MM.1S (cell line): ENCODE measurements around the gene RESF1.

Source experiments
- DNase-seq: peaks from one replicate; pipeline ENCODE4 v3.0.0-alpha.2; 2015
- H2AFZ ChIP-seq: fragments of 300-600 bp; sonication (generic); 2 replicates; pipeline ENCODE4 v1.6.0; 2016; ENCODE audit warnings: antibody characterized with exemption, low read length
- H3F3A ChIP-seq: fragments of 300-600 bp; sonication (generic); 2 replicates; pipeline ENCODE4 v1.6.1; 2016; ENCODE audit warnings: mild to moderate bottlenecking, antibody characterized with exemption, low read length, moderate library complexity, mixed read lengths; ENCODE audit not compliant: insufficient read depth
- H3K27ac ChIP-seq: fragments of 300-600 bp; sonication (generic); 2 replicates; pipeline ENCODE4 v1.5.1; 2016; ENCODE audit warnings: mild to moderate bottlenecking, low read length
- H3K27me3 ChIP-seq: fragments of 300-600 bp; sonication (generic); replicated peaks from 2 replicates; pipeline ENCODE4 v1.6.0; 2016; ENCODE audit warnings: low read length; ENCODE audit not compliant: insufficient read depth
- H3K36me3 ChIP-seq: fragments of 300-600 bp; sonication (generic); replicated peaks from 2 replicates; pipeline ENCODE4 v1.6.1; 2016; ENCODE audit warnings: mild to moderate bottlenecking, low read length, mixed read lengths; ENCODE audit not compliant: insufficient read depth
- H3K4me1 ChIP-seq: fragments of 300-600 bp; sonication (generic); 2 replicates; pipeline ENCODE4 v1.6.1; 2016; ENCODE audit warnings: low read length, mixed read lengths
- H3K4me2 ChIP-seq: fragments of 300-600 bp; sonication (generic); 2 replicates; pipeline ENCODE4 v1.6.0; 2016; ENCODE audit warnings: low read depth, low read length
- H3K4me3 ChIP-seq: fragments of 300-600 bp; sonication (generic); 2 replicates; pipeline ENCODE4 v1.5.1; 2016; ENCODE audit warnings: low read length, mixed read lengths
- H3K79me2 ChIP-seq: fragments of 300-600 bp; sonication (generic); 2 replicates; pipeline ENCODE4 v1.6.1; 2016; ENCODE audit warnings: mixed run types, low read length, mixed read lengths
- H3K9ac ChIP-seq: fragments of 300-600 bp; sonication (generic); 2 replicates; pipeline ENCODE4 v1.6.1; 2016; ENCODE audit warnings: low read length, mixed read lengths
- H3K9me2 ChIP-seq: fragments of 300-600 bp; sonication (generic); replicated peaks from 2 replicates; pipeline ENCODE4 v1.6.1; 2016; ENCODE audit warnings: mild to moderate bottlenecking, low read length, mixed read lengths; ENCODE audit not compliant: insufficient read depth
- H3K9me3 ChIP-seq: fragments of 300-600 bp; sonication (generic); replicated peaks from 2 replicates; pipeline ENCODE4 v1.6.1; 2016; ENCODE audit warnings: mild to moderate bottlenecking, low read length, mixed read lengths; ENCODE audit not compliant: insufficient read depth
- H4K20me1 ChIP-seq: fragments of 300-600 bp; sonication (generic); 2 replicates; pipeline ENCODE4 v1.6.1; 2016; ENCODE audit warnings: mild to moderate bottlenecking, low read length, moderate library complexity, mixed read lengths; ENCODE audit not compliant: insufficient read depth
- CTCF ChIP-seq: fragments of 300-600 bp; sonication (generic); IDR thresholded peaks from 2 replicates; pipeline ENCODE4 v1.5.1; 2016; ENCODE audit warnings: antibody characterized with exemption, low read length, mixed read lengths
- EZH2 ChIP-seq: fragments of 300-600 bp; sonication (generic); optimal IDR thresholded peaks from 2 replicates; pipeline ENCODE3; 2017; ENCODE audit warnings: low read depth, mild to moderate bottlenecking, antibody characterized with exemption, low read length, mixed read lengths
- EZH2phosphoT487 ChIP-seq: fragments of 300-600 bp; sonication (generic); IDR thresholded peaks from 2 replicates; pipeline ENCODE4 v1.6.1; 2018; ENCODE audit warnings: antibody characterized with exemption, low read length

The RESF1 gene

GRCh38 chr12:31959161-31959700, at the start of gene RESF1:
Gene RESF1 (plus strand): TSS chr12:31959415. CDS start chr12:31980956, 21,541 bp downstream.
- Histone ChIP-seq H4K20me1 (no peaks in the 10 kb centered on the region), H2AFZ (peak within 1 kb of the TSS; percentile 74), H3K27ac (peak within 1 kb of the TSS; percentile 76), H3K4me3 (peak within 1 kb of the TSS; percentile 85), H3K4me1 (peaks cover 12% of the 10 kb centered on the region), H3K9me3 (no peaks in the 10 kb centered on the region), H3K9ac (peak within 1 kb of the TSS; percentile 78), H3F3A (peaks cover 20% of the 10 kb centered on the region), H3K9me2 (no peaks in the 10 kb centered on the region), H3K79me2 (peaks cover 46% of the 10 kb centered on the region), H3K27me3 (no peaks in the 10 kb centered on the region), H3K4me2 (peak within 1 kb of the TSS; percentile 80), H3K36me3 (peaks cover 12% of the 10 kb centered on the region)
- peak; percentile 93 for DNase-seq
- TF ChIP-seq EZH2phosphoT487 (no peak), EZH2 (no peak), CTCF (no peak)

GRCh38 chr12:31914927-31915326, 44.3 kb upstream of the RESF1 start:
- no peaks in the 10 kb centered on the region for H3K36me3 ChIP-seq
- no peak overlapping the region for H2AFZ ChIP-seq
- H4K20me1 ChIP-seq: no peaks in the 10 kb centered on the region
- no peaks in the 10 kb centered on the region for H3F3A ChIP-seq
- no peaks in the 10 kb centered on the region for H3K27me3 ChIP-seq
- H3K27ac ChIP-seq: no peak overlapping the region
- TF ChIP-seq EZH2phosphoT487: no peak
- no peak for TF ChIP-seq EZH2
- no peak for TF ChIP-seq CTCF
- no peak overlapping the region for H3K4me2 ChIP-seq
- no peaks in the 10 kb centered on the region for H3K79me2 ChIP-seq
- H3K9me2 ChIP-seq: no peaks in the 10 kb centered on the region
- DNase-seq: no peak
- H3K4me3 ChIP-seq: no peak overlapping the region
- H3K9ac ChIP-seq: no peak overlapping the region
- no peaks in the 10 kb centered on the region for H3K9me3 ChIP-seq
- no peaks in the 10 kb centered on the region for H3K4me1 ChIP-seq

- no peak for DNase-seq
These were observed 43.8 kb upstream of the RESF1 start for GRCh38 chr12:31915446-31915845.

More at GRCh38 chr12:31915446-31915845, 43.8 kb upstream of the RESF1 start:
- H3K4me1 ChIP-seq: no peaks in the 10 kb centered on the region
- H4K20me1 ChIP-seq: no peaks in the 10 kb centered on the region
- no peak for TF ChIP-seq EZH2phosphoT487
- TF ChIP-seq EZH2: no peak
- no peak for TF ChIP-seq CTCF
- no peaks in the 10 kb centered on the region for H3K9me3 ChIP-seq
- no peaks in the 10 kb centered on the region for H3F3A ChIP-seq
- H2AFZ ChIP-seq: no peak overlapping the region
- H3K4me2 ChIP-seq: no peak overlapping the region
- H3K9ac ChIP-seq: no peak overlapping the region
- H3K9me2 ChIP-seq: no peaks in the 10 kb centered on the region
- H3K4me3 ChIP-seq: no peak overlapping the region
- H3K36me3 ChIP-seq: no peaks in the 10 kb centered on the region
- no peaks in the 10 kb centered on the region for H3K27me3 ChIP-seq
- H3K79me2 ChIP-seq: no peaks in the 10 kb centered on the region
- H3K27ac ChIP-seq: no peak overlapping the region
